ENCODE data around the gene TFAP2A. TPM values are rescaled to one million over a fixed set of nuclear protein-coding genes. Genes with fewer than 3 reads are reported as not detected.

Gene TFAP2A
- total and polyA plus RNA-seq, 10 of the 15 experiments (the other 5 are each of a cell fraction or from before 2014, with no cell fraction given), result 0.05 to 0.46 (median 0.17) TPM; not detected in 4

- BruUV-seq (replicated peaks), result no TSS peak
- ChIA-PET RAD21 (ENCODE audit: unreplicated experiment) (no interaction called here), POLR2A (interaction anchor here (0.7 kb wide), 1 partner anchor 699 kb away, joined by 3 read pairs; no protein-coding TSS in a partner anchor), SMC1A (ENCODE audit: uncharacterized antibody, unreplicated experiment) (no interaction called here), CTCF (no interaction called here)
- Histone ChIP-seq H3K9ac (ENCODE audit: control insufficient read depth, insufficient read depth, low read length) (no peak overlapping the region), H3K4me1 (ENCODE audit: control insufficient read depth, insufficient read depth, low read length) (no peaks in the 10 kb centered on the region; the same call in 1 of the 2 replicates), H3K27ac (ENCODE audit: control insufficient read depth, insufficient read depth) (no peak overlapping the region), H3K79me2 (ENCODE audit: control insufficient read depth, insufficient read depth, low read length) (no peaks in the 10 kb centered on the region), H3K4me3 (no peak overlapping the region), H3K4me2 (ENCODE audit: control insufficient read depth, insufficient read depth) (no peak overlapping the region), H4K20me1 (ENCODE audit: control insufficient read depth, insufficient read depth) (no peaks in the 10 kb centered on the region), H3K27me3 (replicated peaks in 1 of 2; ENCODE audit: control insufficient read depth in 2 of 2, insufficient read depth in 2 of 2, low read length in 1 of 2) (peaks cover 0 to 9% of the 10 kb centered on the region in 2 experiments; a peak in 2 of 4 replicates), H2AFZ (ENCODE audit: control insufficient read depth, low read depth, low read length) (no peak overlapping the region), H3K36me3 (ENCODE audit: control insufficient read depth in 2 of 2, insufficient read depth in 2 of 2, low read length in 1 of 2) (no peaks in the 10 kb centered on the region), H3K9me3 (replicated peaks; ENCODE audit: control insufficient read depth, insufficient read depth, low read length) (no peaks in the 10 kb centered on the region; the same call in 2 of the 3 replicates)
- WGBS (ENCODE audit: insufficient coverage, insufficient replicate concordance, low lambda C conversion rate, missing lambda C conversion rate), result 77% methylated on average over 2 of the region's 2 CpGs
- FAIRE-seq, result no peak
- in situ Hi-C loops (cut with MboI) (no loop called here), intact Hi-C loops (cut with micrococcal nuclease; ENCODE audit: unreplicated experiment) (no loop called here)
- no peak for DNase-seq (ENCODE audit: low read depth, low spot score)
- TF ChIP-seq CBFB (IDR thresholded peaks at IDR 0.05; ENCODE audit: low read depth) (no peak), REST (IDR thresholded peaks at IDR 0.05; ENCODE audit: low read depth, low read length) (no peak), MYC (IDR thresholded peaks at IDR 0.05; ENCODE audit: insufficient read depth, insufficient read length, insufficient replicate concordance, low read length, severe bottlenecking) (no peak), CREB1 (IDR thresholded peaks at IDR 0.05; ENCODE audit: low read depth) (no peak), ZNF207 (IDR thresholded peaks at IDR 0.05; ENCODE audit: borderline replicate concordance) (no peak), FOS (IDR thresholded peaks at IDR 0.05; ENCODE audit: borderline replicate concordance, extremely low read depth, insufficient read length) (no peak), NFYB (IDR thresholded peaks at IDR 0.05; ENCODE audit: insufficient read depth, low read depth, low read length) (no peak), USF2 (IDR thresholded peaks at IDR 0.05; ENCODE audit: borderline replicate concordance, low read depth, low read length) (no peak), ZBTB33 (IDR thresholded peaks at IDR 0.05) (no peak), CHD2 (IDR thresholded peaks at IDR 0.05; ENCODE audit: borderline replicate concordance, low read depth, low read length) (no peak)
- ATAC-seq, result no peak
Measured at GRCh38 chr6:10399451-10399850, 15.4 kb downstream of the TFAP2A start.
